ENCODE results near the gene HECTD1.
"Not testable (repeated sequence)": the region's sequence is repeated elsewhere in the genome, so short reads cannot be mapped to it uniquely, and the experiment has no call there.

The HECTD1 gene

GRCh38 chr14:31192544-31192943 lies 15.0 kb downstream of the HECTD1 start:
- not testable (repeated sequence) for DNase-seq

GRCh38 chr14:31190717-31191263 lies 16.8 kb downstream of the HECTD1 start:
- DNase-seq, result no peak

- DNase-seq, result no peak
Measured at GRCh38 chr14:31190219-31190603, 17.4 kb downstream of the HECTD1 start.

GRCh38 chr14:31189346-31190218 lies 18.0 kb downstream of the HECTD1 start:
- no peak for DNase-seq

- no peak for DNase-seq
Measured at GRCh38 chr14:31188744-31189143, 18.8 kb downstream of the HECTD1 start.

- not testable (repeated sequence) for DNase-seq
Measured at GRCh38 chr14:31182016-31182415, 25.6 kb downstream of the HECTD1 start.

- no peak for DNase-seq
Measured at GRCh38 chr14:31181271-31181670, 26.3 kb downstream of the HECTD1 start.

GRCh38 chr14:31180299-31181051 lies 27.1 kb downstream of the HECTD1 start:
- no peak for DNase-seq

GRCh38 chr14:31174433-31174832 lies 33.2 kb downstream of the HECTD1 start:
- no peak for DNase-seq

GRCh38 chr14:31173120-31173837 lies 34.3 kb downstream of the HECTD1 start:
- DNase-seq, result no peak

- DNase-seq, result no peak
Measured at GRCh38 chr14:31172084-31172483, 35.5 kb downstream of the HECTD1 start.

GRCh38 chr14:31170411-31170810 lies 37.2 kb downstream of the HECTD1 start:
- no peak for DNase-seq

GRCh38 chr14:31169877-31170276 lies 37.7 kb downstream of the HECTD1 start:
- DNase-seq, result no peak

- no peak for DNase-seq
Measured at GRCh38 chr14:31167032-31167431, 40.6 kb downstream of the HECTD1 start.

- no peak for DNase-seq
Measured at GRCh38 chr14:31166271-31166561, 41.4 kb downstream of the HECTD1 start.

- DNase-seq, result no peak
Measured at GRCh38 chr14:31164115-31164514, 43.5 kb downstream of the HECTD1 start.

GRCh38 chr14:31162910-31163649 lies 44.5 kb downstream of the HECTD1 start:
- DNase-seq, result no peak

GRCh38 chr14:31161274-31161673 lies 46.3 kb downstream of the HECTD1 start:
- DNase-seq, result no peak

GRCh38 chr14:31159682-31160296 lies 47.8 kb downstream of the HECTD1 start:
- no peak for DNase-seq

- DNase-seq, result no peak
Measured at GRCh38 chr14:31154956-31155355, 52.6 kb downstream of the HECTD1 start.

GRCh38 chr14:31142455-31143087 lies 65.0 kb downstream of the HECTD1 start:
- no peak for DNase-seq

Data from right forelimb (tissue), 1 donor.